Stimulated activated CD8-positive, alpha-beta memory T cell treated with anti-CD3 and anti-CD28 coated beads, Interleukin-12 subunit alpha, Interleukin-12 subunit beta, amount 100 ng/mL, for 24 hours (primary cell): ENCODE data around the gene GIPC1.
"Not testable (repeated sequence)": the region's sequence is repeated elsewhere in the genome, so short reads cannot be mapped to it uniquely, and the experiment has no call there.

Experiments
- DNase-seq: peaks from one replicate; pipeline ENCODE4 v3.0.0-alpha.2; 2020; ENCODE audit errors: extremely low read depth

GIPC1 gene

GRCh38 chr19:14496029-14496833 is at the start of gene GIPC1:
Gene GIPC1, minus strand, starts transcription at chr19:14496127. Its CDS starts 13,151 bp downstream, at chr19:14482976.
- peak; percentile 52 for DNase-seq

- no peak for DNase-seq
These were observed 49.8 kb upstream of the GIPC1 start for GRCh38 chr19:14545716-14546082.

GRCh38 chr19:14544977-14545715 is 49.2 kb upstream of the GIPC1 start:
- no peak for DNase-seq

- DNase-seq: no peak
These were observed 48.1 kb upstream of the GIPC1 start for GRCh38 chr19:14544047-14544446.

GRCh38 chr19:14542711-14543328 is 46.9 kb upstream of the GIPC1 start:
- DNase-seq: no peak

- not testable (repeated sequence) for DNase-seq
These were observed 46.1 kb upstream of the GIPC1 start for GRCh38 chr19:14541979-14542378.

- no peak for DNase-seq
These were observed 45.0 kb upstream of the GIPC1 start for GRCh38 chr19:14540741-14541525.

GRCh38 chr19:14536926-14537692 is 41.2 kb upstream of the GIPC1 start:
- DNase-seq: no peak

GRCh38 chr19:14533450-14533849 is 37.5 kb upstream of the GIPC1 start:
- DNase-seq: no peak

GRCh38 chr19:14530506-14530905 is 34.6 kb upstream of the GIPC1 start:
- no peak for DNase-seq

- no peak for DNase-seq
These were observed 34.0 kb upstream of the GIPC1 start for GRCh38 chr19:14530005-14530348.

- DNase-seq: peak; percentile 100
These were observed 33.5 kb upstream of the GIPC1 start, which contains the start of gene TECR for GRCh38 chr19:14529254-14530004. Gene TECR, plus strand, starts transcription at chr19:14529594. Its CDS starts 103 bp downstream, at chr19:14529697.

- DNase-seq: no peak
These were observed 32.7 kb upstream of the GIPC1 start for GRCh38 chr19:14528419-14529253.

GRCh38 chr19:14526423-14526822 is 30.5 kb upstream of the GIPC1 start:
- DNase-seq: no peak

GRCh38 chr19:14525729-14526128 is 29.8 kb upstream of the GIPC1 start:
- DNase-seq: no peak

GRCh38 chr19:14520543-14520942 is 24.6 kb upstream of the GIPC1 start:
- DNase-seq: no peak

GRCh38 chr19:14519860-14520407 is 24.0 kb upstream of the GIPC1 start:
- DNase-seq: no peak

- DNase-seq: no peak
These were observed 23.4 kb upstream of the GIPC1 start for GRCh38 chr19:14519245-14519859.
